Small intestine (tissue), 7 donors: ENCODE measurements around the gene RNU7-1. TPM values are rescaled to one million over a fixed set of nuclear protein-coding genes. Genes with fewer than 3 reads are reported as not detected.
A peak's percentile ranks its signal among the peaks of the same experiment; 100 is the strongest.

Experiments
- DNase-seq, 2 donors: peaks; one replicate each; pipeline versions ENCODE4 v3.0.0 to v3.0.0-alpha.2; 2013
- FAIRE-seq: peaks from 2 replicates; lab custom pipeline; 2012; peaks lifted over from hg19 to GRCh38; lab: Jason Lieb, UNC
- H3K27ac ChIP-seq, 3 donors: one replicate each; pipeline ENCODE4 v1.5.1; 2013; ENCODE audit warnings: low read length in 2 of 3, mild to moderate bottlenecking in 2 of 3, control low read depth in 1 of 3, inconsistent platforms in 1 of 3, low read depth in 1 of 3, moderate library complexity in 1 of 3
- H3K27me3 ChIP-seq, 3 donors: one replicate each; pipeline ENCODE4 v1.6.1; 2013; ENCODE audit warnings: low read length in 3 of 3, inconsistent platforms in 1 of 3; ENCODE audit not compliant: control insufficient read depth in 3 of 3, insufficient read depth in 3 of 3
- H3K36me3 ChIP-seq, 3 donors: one replicate each; pipeline ENCODE4 v1.6.1; 2013; ENCODE audit warnings: low read length in 3 of 3, inconsistent platforms in 1 of 3, low read depth in 1 of 3, mild to moderate bottlenecking in 1 of 3, moderate library complexity in 1 of 3; ENCODE audit not compliant: control insufficient read depth in 3 of 3, insufficient read depth in 2 of 3
- H3K4me1 ChIP-seq, 3 donors: one replicate each; pipeline ENCODE4 v1.6.1; 2013; ENCODE audit warnings: low read length in 2 of 3, inconsistent platforms in 1 of 3, low read depth in 1 of 3, mild to moderate bottlenecking in 1 of 3, moderate library complexity in 1 of 3; ENCODE audit not compliant: control insufficient read depth in 3 of 3, insufficient read depth in 2 of 3
- H3K4me3 ChIP-seq, 3 donors: one replicate each; pipeline ENCODE4 v1.5.1; 2013; ENCODE audit warnings: low read length in 3 of 3, control low read depth in 1 of 3, inconsistent platforms in 1 of 3, low read depth in 1 of 3, mild to moderate bottlenecking in 1 of 3, moderate library complexity in 1 of 3
- H3K9me3 ChIP-seq, 2 donors: one replicate each; pipeline ENCODE4 v1.6.1; 2013; ENCODE audit warnings: low read depth in 1 of 2, low read length in 1 of 2; ENCODE audit not compliant: control insufficient read depth in 2 of 2, insufficient read depth in 1 of 2
- WGBS, 3 donors: extraction: QIAGEN DNeasy Blood & Tissue Kit; methylation state at CpG; one replicate each; pipeline ENCODE4 v1.1.7; 2013; 5-methylcytosine and 5-hydroxymethylcytosine counted together
- polyA plus RNA-seq, 4 donors: library from polyadenylated mRNA; stranded (reverse) in 3 of 4; unstranded in 1 of 4; fragments of 200-250 nt in 3 of 4; fragments of 120-200 nt in 1 of 4; gene quantifications; one replicate each; pipeline versions ENCODE4 v1.2.1 to v1.2.3, GENCODE V29; 2013
- donor health status: healthy with polysubstance abuse.
- donor health status: control.
- donor health status: control.
- donor health status: Bipolar disorder and iron deficiency.
- donor health status: healthy.

RNU7-1 gene
- polyA plus RNA-seq, 4 donors = not detected

GRCh38 chr12:6961695-6962284 is 18.2 kb downstream of the RNU7-1 start:
- Histone ChIP-seq H3K9me3 (no peaks in the 10 kb centered on the region), H3K27me3 (no peaks in the 10 kb centered on the region), H3K27ac (peak overlapping the region; percentile 98 to 99 (median 98)), H3K4me3 (peak overlapping the region in 2 of 3 donors; percentile 74 to 88), H3K36me3 (peaks cover 4 to 71% (median 5%) of the 10 kb centered on the region in 3 donors), H3K4me1 (peaks cover 0 to 42% (median 2%) of the 10 kb centered on the region in 3 donors)
- no peak for FAIRE-seq
- DNase-seq = peak; percentile 79 to 91
- WGBS, 3 donors = 3 to 12% (median 5%) methylated on average over 16 of the region's 16 CpGs

- Histone ChIP-seq H3K4me3 (peak overlapping the region; percentile 64 to 88 (median 74)), H3K27ac (peak overlapping the region; percentile 98 to 99 (median 98)), H3K27me3 (no peaks in the 10 kb centered on the region), H3K9me3 (no peaks in the 10 kb centered on the region), H3K36me3 (peaks cover 5 to 71% (median 7%) of the 10 kb centered on the region in 3 donors), H3K4me1 (peaks cover 0 to 49% (median 2%) of the 10 kb centered on the region in 3 donors)
- WGBS, 3 donors = 17 to 47% (median 25%) methylated on average over 22 to 25 of the region's 25 CpGs
- DNase-seq (peak in 1 of 2 donors; percentile 95), FAIRE-seq (no peak)
Measured at GRCh38 chr12:6962285-6963015, 18.8 kb downstream of the RNU7-1 start.

- DNase-seq (peak; percentile 95 to 97), FAIRE-seq (no peak)
- Histone ChIP-seq H3K4me3 (peak overlapping the region; percentile 64 to 88 (median 74)), H3K27me3 (no peaks in the 10 kb centered on the region), H3K27ac (peak overlapping the region; percentile 98 to 99 (median 98)), H3K4me1 (peaks cover 0 to 54% (median 4%) of the 10 kb centered on the region in 3 donors), H3K9me3 (no peaks in the 10 kb centered on the region), H3K36me3 (peaks cover 5 to 71% (median 8%) of the 10 kb centered on the region in 3 donors)
- WGBS, 3 donors = 21 to 61% (median 38%) methylated on average over 29 to 32 of the region's 32 CpGs
Measured at GRCh38 chr12:6963016-6963731, 19.6 kb downstream of the RNU7-1 start.

- no peak for FAIRE-seq
- H3K27me3 ChIP-seq = no peaks in the 10 kb centered on the region
- peaks cover 5 to 71% (median 8%) of the 10 kb centered on the region in 3 donors for H3K36me3 ChIP-seq
- peak; percentile 46 to 80 for DNase-seq
- H3K4me1 ChIP-seq = peaks cover 0 to 62% (median 6%) of the 10 kb centered on the region in 3 donors
- H3K9me3 ChIP-seq = no peaks in the 10 kb centered on the region
- WGBS, 3 donors = 12 to 58% (median 37%) methylated on average over 17 of the region's 17 CpGs
- H3K27ac ChIP-seq = peak overlapping the region; percentile 98 to 99 (median 98)
- H3K4me3 ChIP-seq = peak overlapping the region; percentile 64 to 88 (median 74)
Measured at GRCh38 chr12:6963791-6964413, 20.3 kb downstream of the RNU7-1 start.

GRCh38 chr12:6964605-6965025 is 21.0 kb downstream of the RNU7-1 start:
- Histone ChIP-seq H3K9me3 (no peaks in the 10 kb centered on the region), H3K4me1 (peaks cover 0 to 67% (median 6%) of the 10 kb centered on the region in 3 donors), H3K27ac (peak overlapping the region; percentile 98 to 99 (median 98)), H3K4me3 (peak overlapping the region in 2 of 3 donors; percentile 74 to 88), H3K27me3 (no peaks in the 10 kb centered on the region), H3K36me3 (peaks cover 5 to 65% (median 8%) of the 10 kb centered on the region in 3 donors)
- no peak for DNase-seq
- WGBS, 3 donors = 14 to 55% (median 33%) methylated on average over 8 of the region's 8 CpGs
- no peak for FAIRE-seq

- Histone ChIP-seq H3K36me3 (peaks cover 5 to 62% (median 8%) of the 10 kb centered on the region in 3 donors), H3K4me1 (peaks cover 0 to 67% (median 6%) of the 10 kb centered on the region in 3 donors), H3K27me3 (no peaks in the 10 kb centered on the region), H3K27ac (peak overlapping the region; percentile 98 to 99 (median 98)), H3K4me3 (peak overlapping the region in 2 of 3 donors; percentile 74 to 88), H3K9me3 (no peaks in the 10 kb centered on the region)
- DNase-seq (peak; percentile 96 to 98), FAIRE-seq (no peak)
- WGBS, 3 donors = 5 to 18% (median 7%) methylated on average over 12 of the region's 12 CpGs
Measured at GRCh38 chr12:6965026-6965661, 21.5 kb downstream of the RNU7-1 start.

GRCh38 chr12:6965714-6966113 is 22.1 kb downstream of the RNU7-1 start:
- peaks cover 5 to 56% (median 8%) of the 10 kb centered on the region in 3 donors for H3K36me3 ChIP-seq
- peak overlapping the region in 2 of 3 donors; percentile 5 to 17 for H3K4me3 ChIP-seq
- WGBS, 3 donors = 24 to 52% (median 48%) methylated on average over 4 of the region's 4 CpGs
- peaks cover 0 to 67% (median 6%) of the 10 kb centered on the region in 3 donors for H3K4me1 ChIP-seq
- H3K27me3 ChIP-seq = no peaks in the 10 kb centered on the region
- H3K27ac ChIP-seq = peak overlapping the region; percentile 79 to 99 (median 98)
- FAIRE-seq (no peak), DNase-seq (no peak)
- H3K9me3 ChIP-seq = no peaks in the 10 kb centered on the region
